GM19324 (cell line): ENCODE results near the gene ANP32E.

Experiments used
- ATAC-seq: cut with Tn5 transposase; IDR thresholded peaks from one replicate; pipeline ENCODE4 v1.9.1; 2021; ENCODE audit warnings: mild to moderate bottlenecking, moderate library complexity; ENCODE audit not compliant: unreplicated experiment, low FRiP score

ANP32E gene

GRCh38 chr1:150173141-150173585, 62.7 kb downstream of the ANP32E start:
- ATAC-seq: no peak

GRCh38 chr1:150171801-150172200, 64.1 kb downstream of the ANP32E start:
- no peak for ATAC-seq

GRCh38 chr1:150168960-150169601, 66.8 kb downstream of the ANP32E start:
- no peak for ATAC-seq
